Esophagus muscularis mucosa (tissue), 4 donors: ENCODE results near the gene SPATA20.

Experiments
- EP300 ChIP-seq: sonication (generic); formaldehyde crosslinking; IDR thresholded peaks from one replicate; pipeline ENCODE4 v1.6.1; 2017; ENCODE audit warnings: antibody characterized with exemption
- POLR2A ChIP-seq: fragments of 450-650 bp; IDR thresholded peaks from one replicate; pipeline ENCODE4 v1.6.1; 2017; ENCODE audit warnings: antibody characterized with exemption, moderate library complexity, mild to moderate bottlenecking, low read depth
- POLR2AphosphoS5 ChIP-seq, 2 donors: sonication (generic); formaldehyde crosslinking; IDR thresholded peaks; one replicate each; pipeline ENCODE4 v1.6.1; 2017; ENCODE audit warnings: antibody characterized with exemption in 2 of 2
- TF ChIP-seq, protein P1 (sequence below), 3 experiments: fragments of 200-600 bp in 2 of 3; fragments of 450-650 bp in 1 of 3; sonication (generic) in 2 of 3; IDR thresholded peaks; one replicate each; pipeline ENCODE4 v1.5.1; 2017 to 2019; ENCODE audit warnings: antibody characterized with exemption in 3 of 3, mild to moderate bottlenecking in 2 of 3, moderate library complexity in 1 of 3

- TF ChIP-seq, protein P1, sequence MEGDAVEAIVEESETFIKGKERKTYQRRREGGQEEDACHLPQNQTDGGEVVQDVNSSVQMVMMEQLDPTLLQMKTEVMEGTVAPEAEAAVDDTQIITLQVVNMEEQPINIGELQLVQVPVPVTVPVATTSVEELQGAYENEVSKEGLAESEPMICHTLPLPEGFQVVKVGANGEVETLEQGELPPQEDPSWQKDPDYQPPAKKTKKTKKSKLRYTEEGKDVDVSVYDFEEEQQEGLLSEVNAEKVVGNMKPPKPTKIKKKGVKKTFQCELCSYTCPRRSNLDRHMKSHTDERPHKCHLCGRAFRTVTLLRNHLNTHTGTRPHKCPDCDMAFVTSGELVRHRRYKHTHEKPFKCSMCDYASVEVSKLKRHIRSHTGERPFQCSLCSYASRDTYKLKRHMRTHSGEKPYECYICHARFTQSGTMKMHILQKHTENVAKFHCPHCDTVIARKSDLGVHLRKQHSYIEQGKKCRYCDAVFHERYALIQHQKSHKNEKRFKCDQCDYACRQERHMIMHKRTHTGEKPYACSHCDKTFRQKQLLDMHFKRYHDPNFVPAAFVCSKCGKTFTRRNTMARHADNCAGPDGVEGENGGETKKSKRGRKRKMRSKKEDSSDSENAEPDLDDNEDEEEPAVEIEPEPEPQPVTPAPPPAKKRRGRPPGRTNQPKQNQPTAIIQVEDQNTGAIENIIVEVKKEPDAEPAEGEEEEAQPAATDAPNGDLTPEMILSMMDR (IDR thresholded peaks at IDR 0.05) = no peak
- TF ChIP-seq POLR2A (no peak), EP300 (no peak), POLR2AphosphoS5 (IDR thresholded peaks at IDR 0.05) (no peak)
Measured at GRCh38 chr17:50560931-50561745, 14.2 kb downstream of the SPATA20 start.
